ENCODE data around the gene NPTXR. TPM values are rescaled to one million over a fixed set of nuclear protein-coding genes. Genes with fewer than 3 reads are reported as not detected.

The NPTXR gene
- total RNA-seq, 1 donor from 2014 or later, result 0.13 TPM

DNA sequence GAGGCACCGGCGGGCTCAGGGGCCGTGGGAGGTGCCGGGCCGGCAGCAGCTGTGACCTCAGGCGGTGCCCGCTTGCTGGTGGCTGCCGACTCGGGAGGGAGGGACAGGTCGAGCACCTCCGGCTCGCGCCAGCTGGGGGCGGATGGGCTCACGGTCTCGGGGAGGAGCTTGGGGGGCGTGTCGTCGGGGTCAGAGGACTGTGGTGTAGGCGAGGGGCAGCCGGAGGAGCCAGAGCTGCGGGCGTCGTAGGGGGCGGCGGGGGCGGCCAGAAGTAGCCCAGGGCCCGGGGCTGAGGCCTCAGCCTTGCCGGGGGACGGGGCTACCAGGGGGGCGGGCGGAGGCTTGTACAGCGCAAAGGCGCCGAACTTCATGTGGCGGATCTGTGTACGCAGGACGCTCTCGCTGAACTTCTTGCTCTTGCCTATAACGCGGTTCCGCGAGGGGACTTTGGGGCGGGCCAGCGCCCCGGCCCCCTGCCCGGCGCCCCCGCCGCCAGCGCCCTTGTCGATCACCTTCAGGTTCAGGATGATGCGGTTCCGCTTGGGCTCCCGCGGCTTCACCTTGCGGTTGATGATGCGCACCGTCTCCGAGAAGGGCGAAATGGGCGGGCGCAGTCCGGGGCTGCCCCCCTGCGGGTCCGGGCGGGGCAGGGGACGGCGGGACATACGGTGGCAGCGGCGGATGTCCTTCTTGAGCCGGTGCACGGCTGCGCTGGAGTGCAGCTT, 22.7 kb upstream of the NPTXR start:
- TF ChIP-seq, protein P1, sequence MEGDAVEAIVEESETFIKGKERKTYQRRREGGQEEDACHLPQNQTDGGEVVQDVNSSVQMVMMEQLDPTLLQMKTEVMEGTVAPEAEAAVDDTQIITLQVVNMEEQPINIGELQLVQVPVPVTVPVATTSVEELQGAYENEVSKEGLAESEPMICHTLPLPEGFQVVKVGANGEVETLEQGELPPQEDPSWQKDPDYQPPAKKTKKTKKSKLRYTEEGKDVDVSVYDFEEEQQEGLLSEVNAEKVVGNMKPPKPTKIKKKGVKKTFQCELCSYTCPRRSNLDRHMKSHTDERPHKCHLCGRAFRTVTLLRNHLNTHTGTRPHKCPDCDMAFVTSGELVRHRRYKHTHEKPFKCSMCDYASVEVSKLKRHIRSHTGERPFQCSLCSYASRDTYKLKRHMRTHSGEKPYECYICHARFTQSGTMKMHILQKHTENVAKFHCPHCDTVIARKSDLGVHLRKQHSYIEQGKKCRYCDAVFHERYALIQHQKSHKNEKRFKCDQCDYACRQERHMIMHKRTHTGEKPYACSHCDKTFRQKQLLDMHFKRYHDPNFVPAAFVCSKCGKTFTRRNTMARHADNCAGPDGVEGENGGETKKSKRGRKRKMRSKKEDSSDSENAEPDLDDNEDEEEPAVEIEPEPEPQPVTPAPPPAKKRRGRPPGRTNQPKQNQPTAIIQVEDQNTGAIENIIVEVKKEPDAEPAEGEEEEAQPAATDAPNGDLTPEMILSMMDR (IDR thresholded peaks at IDR 0.05), result no peak
- Mint-ChIP-seq H3K9me3 (no peaks in the 10 kb centered on the region), H3K4me1 (peaks cover 32% of the 10 kb centered on the region), H3K36me3 (ENCODE audit: low read depth) (peaks cover 29% of the 10 kb centered on the region), H3K4me3 (no peak overlapping the region), H3K27ac (no peak overlapping the region), H3K27me3 (no peaks in the 10 kb centered on the region)
- ATAC-seq (ENCODE audit: low read depth), result no peak
- ChIA-PET CTCF (no interaction called here), POLR2A (no interaction called here)
- intact Hi-C loops (cut with micrococcal nuclease), result no loop called here
- DNase-seq, result no peak

DNA sequence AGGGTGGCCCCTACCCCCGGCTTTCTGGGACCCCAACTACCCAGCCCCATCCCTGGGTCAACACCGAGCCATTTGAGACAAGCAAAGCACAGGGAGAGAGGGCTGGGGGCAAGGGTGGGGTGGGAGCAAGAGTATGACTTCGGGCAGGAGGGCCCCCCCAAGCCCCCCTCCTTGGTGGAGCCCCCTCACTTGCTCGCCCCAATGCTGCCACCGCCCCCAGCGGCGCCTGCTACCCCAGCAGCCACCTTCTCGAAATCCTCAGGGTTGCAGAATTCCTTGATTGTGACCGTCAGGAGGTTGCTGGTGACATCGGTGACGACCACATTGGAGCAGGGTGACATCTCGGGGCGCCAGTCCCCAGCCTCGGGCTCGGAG, 22.2 kb upstream of the NPTXR start:
- H3K4me1 Mint-ChIP-seq, result peaks cover 30% of the 10 kb centered on the region
- ChIA-PET POLR2A (no interaction called here), CTCF (no interaction called here)
- no peak overlapping the region for H3K27ac Mint-ChIP-seq
- DNase-seq, result no peak
- no peak for ATAC-seq (ENCODE audit: low read depth)
- intact Hi-C loops (cut with micrococcal nuclease), result no loop called here
- no peak overlapping the region for H3K4me3 Mint-ChIP-seq
- TF ChIP-seq, protein P1 (IDR thresholded peaks at IDR 0.05), result no peak
- no peaks in the 10 kb centered on the region for H3K9me3 Mint-ChIP-seq
- H3K36me3 Mint-ChIP-seq (ENCODE audit: low read depth), result peaks cover 28% of the 10 kb centered on the region
- no peaks in the 10 kb centered on the region for H3K27me3 Mint-ChIP-seq

DNA sequence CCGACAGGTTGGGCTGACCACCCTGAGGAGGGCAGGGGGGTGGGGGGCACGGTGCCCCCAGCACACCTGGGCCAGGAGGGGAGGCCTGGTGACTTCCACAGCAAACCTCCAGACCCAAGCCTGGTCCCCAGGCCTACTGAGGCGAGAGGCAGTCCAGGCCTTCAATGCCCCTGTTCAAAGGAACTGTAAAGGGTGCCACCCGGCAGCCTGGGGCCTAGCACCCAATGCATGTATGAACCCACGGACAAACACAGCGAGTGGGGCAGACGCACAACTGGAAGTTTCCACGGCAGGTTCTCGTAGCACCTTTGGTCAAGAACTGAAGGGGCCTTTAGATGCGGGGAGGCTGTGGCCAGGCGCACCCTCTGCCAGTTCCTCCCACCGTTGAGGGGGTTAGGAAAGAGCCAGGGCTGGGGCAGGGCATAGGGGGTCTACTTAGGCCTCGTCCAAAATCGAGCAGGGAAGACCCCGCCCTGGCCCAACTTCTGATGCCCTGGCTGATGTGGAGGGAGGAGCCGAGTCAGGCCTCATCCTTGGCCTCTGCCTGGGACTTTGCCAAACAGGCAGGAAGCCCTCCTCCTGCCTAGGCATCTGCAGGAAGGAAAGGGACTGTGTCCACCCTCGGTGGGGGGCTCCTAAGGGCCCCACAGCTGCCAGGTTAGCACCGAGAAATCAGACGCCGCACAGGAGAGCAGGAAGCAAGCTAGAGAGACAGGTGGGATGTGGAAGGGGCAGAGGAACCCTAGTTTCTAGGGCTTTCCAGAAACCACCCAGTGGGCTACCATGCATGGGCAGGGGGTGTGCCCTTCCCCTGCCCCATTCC, 21.6 kb upstream of the NPTXR start:
- Mint-ChIP-seq H3K27me3 (no peaks in the 10 kb centered on the region), H3K36me3 (ENCODE audit: low read depth) (peaks cover 26% of the 10 kb centered on the region), H3K27ac (no peak overlapping the region), H3K9me3 (no peaks in the 10 kb centered on the region), H3K4me3 (no peak overlapping the region), H3K4me1 (peaks cover 24% of the 10 kb centered on the region)
- TF ChIP-seq, protein P1 (IDR thresholded peaks at IDR 0.05), result no peak
- POLR2A ChIA-PET, result no interaction called here
- DNase-seq (peak; percentile 6), ATAC-seq (ENCODE audit: low read depth) (no peak)
- CTCF ChIA-PET, result no interaction called here
- intact Hi-C loops (cut with micrococcal nuclease), result no loop called here

DNA sequence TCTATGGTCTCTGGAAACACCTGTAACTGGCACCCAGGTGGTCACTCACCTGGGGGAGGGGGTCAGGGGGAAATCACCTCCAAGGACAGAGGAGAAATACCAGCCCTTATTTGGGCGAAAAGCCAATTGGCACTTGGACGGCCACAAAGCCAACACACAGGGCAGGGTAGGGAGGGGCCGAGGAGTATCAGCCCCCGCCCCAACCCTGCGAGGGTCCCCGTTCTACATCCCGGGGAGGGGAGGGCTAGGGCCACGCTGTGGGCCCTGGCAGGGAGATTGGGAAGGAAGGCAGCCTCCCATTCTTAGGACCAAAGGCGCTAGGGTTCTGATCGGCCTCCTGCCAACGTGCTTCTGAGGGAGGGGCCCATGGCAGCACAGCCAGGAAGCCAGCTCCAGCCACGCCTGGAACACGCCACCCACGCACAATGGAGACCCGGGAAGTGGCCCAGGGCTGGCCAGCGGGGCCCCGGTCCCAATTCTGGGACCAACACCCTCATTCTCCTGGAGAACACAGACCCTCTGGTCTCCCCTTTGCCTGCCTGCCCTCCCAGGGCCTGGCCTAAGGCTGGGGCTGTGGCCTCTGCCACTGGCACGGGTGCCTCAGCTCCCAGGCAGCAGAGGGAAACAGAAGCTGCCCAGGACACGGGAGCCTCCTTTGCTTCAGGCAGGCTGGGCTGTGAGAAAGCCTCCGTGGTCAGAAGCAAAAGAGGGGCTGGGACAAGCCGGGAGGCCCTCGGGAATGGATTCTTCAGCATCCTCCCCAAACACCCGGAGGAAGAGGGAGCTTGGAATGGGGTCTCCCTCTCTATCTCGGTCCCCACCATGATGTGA, 20.7 kb upstream of the NPTXR start:
- H3K27me3 Mint-ChIP-seq, result no peaks in the 10 kb centered on the region
- intact Hi-C loops (cut with micrococcal nuclease), result no loop called here
- no peak for DNase-seq
- H3K9me3 Mint-ChIP-seq, result no peaks in the 10 kb centered on the region
- ChIA-PET CTCF (no interaction called here), POLR2A (no interaction called here)
- H3K4me1 Mint-ChIP-seq, result peaks cover 15% of the 10 kb centered on the region
- no peak overlapping the region for H3K27ac Mint-ChIP-seq
- peaks cover 22% of the 10 kb centered on the region for H3K36me3 Mint-ChIP-seq (ENCODE audit: low read depth)
- H3K4me3 Mint-ChIP-seq, result no peak overlapping the region
- TF ChIP-seq, protein P1 (IDR thresholded peaks at IDR 0.05), result no peak
- no peak for ATAC-seq (ENCODE audit: low read depth)

Measured in activated B cell treated with CpG ODN at 0.5 μM for 24 hours (primary cell).